GM19324 (cell line): ENCODE measurements around the gene KHDRBS2.

Experiments used
- ATAC-seq: cut with Tn5 transposase; IDR thresholded peaks from one replicate; pipeline ENCODE4 v1.9.1; 2021; ENCODE audit warnings: mild to moderate bottlenecking, moderate library complexity; ENCODE audit not compliant: unreplicated experiment, low FRiP score

Gene KHDRBS2

DNA sequence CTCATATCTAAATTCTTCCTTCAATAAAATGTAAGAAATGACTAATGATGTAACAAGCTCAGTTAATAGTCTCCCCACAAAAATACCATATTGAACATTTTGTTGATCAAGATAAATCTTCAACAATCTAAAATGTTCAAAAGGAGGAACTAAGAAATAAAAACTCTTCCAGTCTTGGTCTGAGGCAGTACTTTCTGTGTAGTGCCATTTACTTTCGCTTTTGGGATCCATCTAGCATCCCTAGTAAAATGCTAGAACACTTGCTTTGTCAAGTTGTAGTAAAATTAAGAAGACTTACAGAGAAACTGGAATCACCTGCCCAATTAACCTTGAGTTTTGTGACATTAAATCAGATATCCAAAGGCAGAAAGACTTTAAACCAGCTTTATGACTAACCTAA lies 246.4 kb downstream of the KHDRBS2 start:
- ATAC-seq: no peak

DNA sequence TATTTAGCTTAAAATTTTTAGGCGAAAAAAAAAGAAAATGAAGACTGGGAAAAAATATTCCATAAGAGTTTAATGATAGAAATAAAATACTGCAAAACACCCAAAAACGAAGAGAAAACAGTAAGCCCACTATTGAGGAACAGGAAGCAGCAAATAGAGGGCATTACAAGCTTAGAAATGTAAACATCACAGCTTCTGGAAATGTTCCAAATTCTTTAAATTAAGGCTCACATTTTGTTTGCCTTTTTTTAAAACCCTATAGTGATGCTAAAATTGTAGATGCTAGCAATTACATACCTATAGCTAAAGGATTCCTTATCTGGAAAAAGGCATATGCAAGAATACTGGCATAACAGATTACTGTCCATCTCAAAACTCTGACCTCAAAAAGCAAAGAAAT lies 248.6 kb downstream of the KHDRBS2 start:
- no peak for ATAC-seq

DNA sequence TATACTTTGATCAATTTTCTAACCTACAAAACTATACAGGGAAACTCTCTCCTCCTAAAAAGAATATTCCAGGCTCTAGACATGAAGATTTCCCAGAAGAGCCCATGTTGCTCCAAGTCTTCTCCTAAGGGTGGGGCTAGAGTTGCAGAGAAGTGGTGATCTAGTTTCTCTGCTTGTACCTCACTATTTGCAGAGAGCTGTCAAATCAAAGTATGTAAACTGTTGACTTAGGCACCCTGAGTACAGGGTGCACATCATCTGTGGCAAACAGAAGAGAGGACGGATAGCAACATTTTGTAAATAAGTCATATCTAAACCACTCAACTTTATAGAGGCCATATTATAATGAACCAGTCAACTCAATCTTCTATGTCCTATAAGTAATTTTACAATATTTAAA lies 250.1 kb downstream of the KHDRBS2 start:
- no peak for ATAC-seq

DNA sequence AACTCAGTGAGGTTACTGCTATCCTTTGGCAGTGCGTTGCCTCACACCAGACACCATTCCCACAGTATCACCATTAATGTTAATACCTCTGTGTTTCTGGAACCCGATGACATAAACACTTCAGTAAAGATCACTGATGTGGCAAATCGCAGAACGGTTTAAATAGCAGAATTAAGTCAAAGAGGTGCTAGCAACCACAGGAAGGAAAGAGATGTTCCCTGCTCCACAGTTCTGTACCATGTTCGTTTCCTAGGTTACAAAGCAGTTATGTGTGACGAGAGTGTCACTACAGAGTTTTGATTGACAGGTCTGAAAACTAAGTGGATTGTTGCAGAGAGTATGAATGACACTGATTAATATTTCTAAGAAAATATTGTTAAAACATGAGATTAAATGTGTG lies 272.3 kb downstream of the KHDRBS2 start:
- ATAC-seq: no peak

DNA sequence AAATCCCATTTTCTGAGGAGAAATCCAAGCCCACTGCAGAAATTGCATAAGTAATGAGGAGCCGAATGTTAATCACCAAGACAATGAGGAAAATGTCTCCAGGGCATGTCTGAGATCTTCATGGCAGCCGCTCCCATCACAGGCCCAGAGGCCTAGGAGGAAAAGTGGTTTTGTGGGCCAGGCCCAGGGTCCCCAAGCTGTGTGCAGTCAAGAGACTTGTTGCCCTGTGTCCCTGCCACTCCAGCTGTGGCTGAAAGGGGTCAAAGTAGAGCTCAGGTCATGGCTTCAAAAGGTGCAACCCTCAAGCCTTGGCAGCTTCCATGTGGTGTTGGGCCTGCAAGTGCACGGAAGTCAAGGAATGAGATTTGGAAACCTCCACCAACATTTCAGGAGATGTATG lies 276.6 kb downstream of the KHDRBS2 start:
- ATAC-seq: no peak

DNA sequence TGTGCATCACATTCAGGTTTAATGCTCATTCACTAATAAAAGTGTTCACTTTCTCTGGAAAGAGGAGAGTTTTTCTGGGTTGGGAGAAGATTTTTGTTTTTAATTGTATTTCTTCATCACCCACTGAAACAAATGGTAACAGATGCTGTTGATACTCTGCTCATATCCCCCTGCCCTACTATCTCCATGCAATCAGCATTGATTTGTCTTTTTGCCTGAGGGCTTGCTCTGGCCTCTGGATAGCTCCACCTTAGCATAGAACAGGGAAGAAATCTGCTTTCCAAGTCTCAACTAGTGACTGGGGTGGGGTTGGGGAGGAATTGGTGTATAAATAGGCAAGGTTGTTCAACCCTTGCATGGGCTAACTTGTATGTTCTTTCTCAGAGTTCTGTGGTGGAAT lies 296.4 kb downstream of the KHDRBS2 start:
- ATAC-seq: no peak

DNA sequence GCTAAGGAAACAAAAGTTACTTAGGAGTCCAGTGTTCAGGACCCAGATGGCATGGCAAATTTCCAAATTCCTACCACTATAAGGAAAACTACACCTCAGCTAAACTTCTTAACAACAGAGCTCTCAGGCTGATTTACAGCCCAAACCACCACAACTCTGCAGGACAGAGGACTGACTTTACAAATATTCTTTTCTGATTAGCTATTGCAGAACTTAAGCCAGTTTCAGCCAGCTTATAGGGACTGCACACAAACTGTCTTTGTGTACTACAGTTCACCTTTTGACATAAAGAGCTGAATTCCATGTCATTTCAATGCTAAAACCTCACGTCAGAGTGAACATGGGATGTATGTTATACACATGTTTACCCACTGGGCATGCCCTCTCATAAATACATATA lies 305.4 kb downstream of the KHDRBS2 start:
- ATAC-seq: no peak

DNA sequence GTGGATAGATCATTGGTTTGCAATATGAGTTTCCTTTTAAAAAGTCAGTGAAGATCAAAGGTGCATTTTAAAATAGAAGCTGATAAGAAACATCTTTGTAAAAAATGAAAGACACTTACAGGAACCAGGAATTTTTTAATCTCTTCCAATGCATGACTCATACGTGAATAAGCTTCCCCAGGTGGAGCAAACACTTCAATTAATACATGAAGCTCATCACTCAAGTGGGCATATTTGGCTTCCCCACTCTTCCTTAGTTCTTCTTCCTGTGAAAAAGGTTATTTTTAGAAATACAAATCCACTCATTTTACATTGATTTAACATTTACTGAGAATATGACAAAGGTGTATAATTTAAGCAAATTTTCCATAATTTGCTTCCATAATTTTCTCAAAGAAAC lies 308.1 kb downstream of the KHDRBS2 start:
- ATAC-seq: no peak

DNA sequence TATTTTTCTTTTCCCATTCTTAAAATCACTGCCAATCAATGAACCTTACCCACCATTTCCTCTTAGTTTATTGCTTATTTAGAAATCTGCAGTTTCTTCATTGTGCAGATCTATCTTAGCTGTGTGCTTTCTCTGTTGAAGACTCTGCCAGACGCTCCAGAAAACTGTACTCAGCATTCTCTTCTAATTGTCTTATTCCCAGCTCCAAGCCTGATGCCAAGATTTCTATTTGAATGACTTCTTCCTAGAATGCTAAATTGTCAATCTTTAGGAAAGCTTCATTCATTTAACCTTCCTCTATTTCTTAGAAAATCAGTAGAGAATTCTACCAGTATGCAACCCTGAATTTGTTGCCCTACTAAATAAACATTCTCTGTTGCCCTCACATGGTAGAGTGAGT lies 308.9 kb downstream of the KHDRBS2 start:
- ATAC-seq: no peak

DNA sequence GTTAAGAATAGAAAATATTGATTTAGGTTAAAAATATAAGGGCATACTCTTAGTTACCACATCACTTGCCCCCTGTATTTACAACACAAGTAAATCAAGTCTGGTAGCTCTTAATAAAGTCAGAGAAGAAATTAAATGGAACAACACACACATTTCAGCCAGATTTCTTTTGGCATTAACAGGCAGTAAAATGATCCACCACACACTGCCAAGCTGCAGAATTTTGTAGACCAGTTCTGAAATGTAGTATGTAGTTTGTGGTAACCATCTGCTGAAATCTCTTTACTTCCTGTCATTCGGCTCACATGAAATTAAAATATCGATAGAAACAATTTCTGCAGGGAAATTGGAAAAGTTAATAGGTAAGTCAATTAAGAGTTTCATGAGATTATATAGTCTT lies 326.8 kb downstream of the KHDRBS2 start:
- no peak for ATAC-seq

DNA sequence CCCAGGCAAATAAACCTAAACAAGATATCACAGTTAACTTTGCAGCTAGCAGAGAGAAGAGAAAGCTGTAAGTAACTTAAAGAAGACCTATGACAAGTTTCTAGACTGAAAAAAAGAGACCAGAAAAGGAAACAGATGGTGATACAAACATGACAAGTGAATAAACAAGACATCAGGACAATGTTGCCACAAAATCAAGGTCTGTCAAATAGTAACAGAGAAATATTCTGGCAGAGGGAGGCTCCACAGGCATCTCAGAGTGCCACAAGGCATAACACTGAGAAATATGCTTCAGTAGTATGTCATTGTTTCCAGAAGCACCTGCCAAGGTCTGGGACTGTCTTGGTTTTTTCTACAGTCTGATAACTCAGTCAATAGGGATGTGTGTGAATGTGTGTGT lies 332.2 kb downstream of the KHDRBS2 start:
- ATAC-seq: no peak

DNA sequence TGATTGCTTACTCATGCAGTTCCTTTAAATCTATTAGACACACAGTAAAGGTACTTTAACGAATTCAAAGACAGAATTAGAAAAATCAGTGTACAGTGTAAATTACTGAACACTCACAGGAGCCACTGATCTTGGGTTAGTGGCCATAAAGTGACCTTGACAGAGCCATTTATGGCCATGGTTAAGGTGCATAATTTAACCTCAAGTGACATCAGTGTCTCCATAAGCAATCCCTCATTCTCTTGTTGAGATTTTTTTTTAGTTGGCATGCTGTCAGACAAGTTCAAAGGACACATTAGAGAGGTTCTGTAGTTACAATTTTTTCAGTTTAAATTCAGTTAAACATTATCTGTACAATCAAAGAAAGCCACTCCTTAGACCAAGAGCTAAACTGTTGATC lies 334.4 kb downstream of the KHDRBS2 start:
- ATAC-seq: no peak

DNA sequence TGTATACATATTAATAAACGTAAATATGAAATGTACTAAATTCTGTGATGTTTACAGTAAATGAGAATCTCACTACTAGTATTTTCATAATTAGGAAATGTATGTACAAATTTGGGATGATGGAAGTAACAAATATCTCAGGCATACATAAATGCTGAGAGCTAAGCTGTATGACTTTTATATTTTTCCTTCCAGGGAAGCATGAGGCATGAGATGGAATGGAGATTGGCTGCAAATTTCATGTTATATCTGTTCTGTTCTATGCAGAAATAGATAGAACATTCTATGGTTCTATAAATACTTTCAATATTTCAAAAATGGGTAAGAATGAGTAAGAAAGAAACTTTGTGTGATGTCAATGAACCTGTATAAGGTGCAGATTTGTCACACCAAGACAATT lies 335.2 kb downstream of the KHDRBS2 start:
- no peak for ATAC-seq

DNA sequence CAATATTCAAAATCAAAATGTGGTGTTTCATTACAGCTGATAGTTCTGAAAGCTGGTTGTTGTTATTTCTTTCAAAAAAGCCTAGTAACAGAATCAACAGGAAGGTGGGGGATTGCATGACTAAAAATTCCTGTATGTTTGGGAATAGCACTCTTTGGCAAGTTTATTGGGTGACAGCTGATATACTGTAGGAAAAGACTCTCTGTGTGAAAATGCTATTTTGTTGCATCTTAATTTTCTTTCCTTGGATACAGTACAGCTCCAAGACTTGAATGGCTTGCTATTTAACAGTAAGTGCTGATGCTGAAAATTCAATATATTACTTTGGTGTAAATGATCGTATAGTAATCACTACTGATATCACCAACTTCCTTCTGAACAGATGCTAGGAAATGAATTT lies 336.1 kb downstream of the KHDRBS2 start:
- ATAC-seq: no peak

DNA sequence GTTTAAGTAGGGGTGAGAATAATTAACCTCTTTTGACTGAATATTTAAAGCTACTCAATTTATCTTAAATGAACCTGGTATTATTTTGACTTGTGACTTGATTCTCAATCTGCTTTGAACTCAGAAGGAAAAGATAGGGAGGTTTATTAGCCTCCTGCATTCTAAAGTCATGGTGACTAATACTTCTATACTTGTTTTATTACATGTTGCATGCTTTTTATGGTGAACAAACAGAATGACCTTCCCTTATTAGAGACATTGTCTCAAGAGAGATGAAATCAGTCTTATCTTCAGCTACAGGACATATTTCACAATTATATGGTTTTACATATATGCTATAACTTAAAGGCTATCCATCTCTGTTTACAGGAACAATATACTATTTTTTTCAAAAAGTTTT lies 336.9 kb downstream of the KHDRBS2 start:
- no peak for ATAC-seq

DNA sequence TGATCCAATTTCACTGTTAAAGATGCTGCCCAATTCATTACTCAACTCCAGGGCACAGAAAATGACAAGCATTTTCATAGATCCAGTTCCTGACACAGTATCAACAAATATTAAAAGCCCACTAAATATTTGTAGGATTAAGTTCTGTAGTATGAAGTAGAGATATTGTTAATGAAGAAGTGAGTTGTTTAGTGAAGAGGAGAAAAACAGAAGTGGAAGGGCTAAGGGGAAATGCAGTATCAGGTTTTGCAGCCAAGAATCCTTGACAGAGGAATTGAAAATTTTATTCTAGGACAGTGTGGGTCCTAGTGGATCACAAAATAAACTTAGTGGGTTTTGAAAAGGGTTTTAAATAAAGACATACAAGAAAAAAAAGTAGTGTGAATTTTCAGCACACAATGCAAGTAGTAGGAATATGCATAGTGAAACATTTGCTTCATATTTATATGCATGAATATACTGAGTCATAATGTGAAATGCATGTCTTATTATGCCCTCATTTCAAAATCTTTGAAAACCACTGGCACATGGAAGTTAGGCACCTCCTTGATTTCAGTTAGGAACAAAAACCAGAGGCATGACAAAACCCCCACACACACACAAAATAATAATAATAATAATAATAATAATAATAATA lies 338.6 kb downstream of the KHDRBS2 start:
- ATAC-seq: no peak

DNA sequence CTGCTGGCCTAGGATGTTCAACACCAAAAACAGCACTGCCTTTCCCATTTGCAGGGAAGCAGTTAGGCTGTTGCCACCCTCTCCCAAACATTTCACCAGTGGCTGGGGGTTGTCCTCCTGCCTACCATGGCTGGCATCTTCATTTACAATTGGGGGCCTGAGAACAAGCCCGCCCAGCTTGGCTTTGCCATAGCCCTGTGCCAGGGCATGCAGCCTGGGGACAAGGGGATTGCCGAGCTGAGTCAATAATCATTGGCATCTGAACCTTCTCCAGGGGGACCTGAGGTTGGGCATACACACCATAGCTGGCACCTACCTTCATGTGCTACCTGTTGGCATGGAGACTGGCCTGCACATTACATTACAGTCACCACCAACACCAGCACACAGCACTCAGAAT lies 345.1 kb downstream of the KHDRBS2 start:
- ATAC-seq: no peak

DNA sequence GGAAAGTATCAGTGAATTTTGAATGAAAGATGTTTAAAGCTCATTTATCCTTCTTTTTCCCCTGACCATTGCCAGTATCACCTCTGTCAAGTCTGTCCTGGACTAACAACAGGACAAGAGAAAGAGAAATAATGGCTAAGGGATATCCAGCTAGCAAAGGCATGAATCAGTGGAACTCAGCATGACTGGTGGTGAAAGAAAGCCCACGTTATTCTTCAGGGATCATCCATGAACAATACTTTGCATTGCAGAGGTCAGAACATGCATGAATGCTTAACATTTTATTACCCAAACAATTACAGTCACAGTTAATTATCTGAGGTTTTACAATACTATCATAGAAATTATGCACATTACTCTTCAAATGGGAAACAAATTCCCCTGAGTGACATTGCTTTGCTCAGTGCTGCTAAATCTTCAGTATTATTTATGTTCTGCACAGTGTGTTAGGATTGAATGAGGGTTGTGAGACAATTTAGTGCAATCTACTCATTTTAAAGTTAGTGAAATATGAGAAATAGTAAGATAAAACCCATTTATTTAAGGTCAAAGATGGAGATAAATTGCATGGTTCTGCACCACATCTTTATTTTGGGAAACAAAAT lies 350.7 kb downstream of the KHDRBS2 start:
- no peak for ATAC-seq

DNA sequence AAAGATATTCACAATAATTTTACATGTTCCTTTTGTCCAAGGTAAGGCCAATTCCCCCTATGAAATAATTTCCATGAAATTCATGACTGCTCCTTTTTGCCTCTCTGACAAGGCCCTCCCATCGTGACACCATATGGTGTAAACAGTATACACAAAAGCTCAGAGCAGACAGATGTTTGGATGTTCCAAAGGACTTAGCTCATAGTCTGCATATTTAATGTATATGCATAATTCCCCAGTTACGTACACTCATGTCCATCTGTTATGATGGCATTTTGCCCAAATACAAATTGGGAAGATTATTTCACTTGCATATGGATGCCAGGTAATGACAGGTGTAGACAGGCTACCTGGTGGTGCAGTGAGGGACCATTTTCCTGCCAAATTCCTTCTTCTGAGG lies 376.5 kb downstream of the KHDRBS2 start:
- no peak for ATAC-seq

DNA sequence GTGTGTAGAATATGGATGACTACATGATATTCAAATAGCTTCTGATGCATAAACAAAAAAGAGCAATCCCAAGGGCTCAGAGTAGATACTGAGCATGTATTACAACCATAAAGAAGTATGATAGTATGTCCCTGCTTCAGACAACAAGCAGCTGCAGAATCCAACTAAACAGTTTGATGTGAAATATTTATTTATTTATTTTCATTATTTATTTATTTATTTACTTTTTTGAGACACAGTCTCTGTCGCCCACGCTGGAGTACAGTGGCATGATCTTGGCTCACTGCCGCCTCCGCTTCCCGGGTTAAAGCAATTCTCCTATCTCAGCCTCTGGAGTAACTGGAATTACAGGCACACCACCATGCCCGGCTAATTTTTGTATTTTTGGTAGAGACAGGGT lies 384.3 kb downstream of the KHDRBS2 start:
- no peak for ATAC-seq

DNA sequence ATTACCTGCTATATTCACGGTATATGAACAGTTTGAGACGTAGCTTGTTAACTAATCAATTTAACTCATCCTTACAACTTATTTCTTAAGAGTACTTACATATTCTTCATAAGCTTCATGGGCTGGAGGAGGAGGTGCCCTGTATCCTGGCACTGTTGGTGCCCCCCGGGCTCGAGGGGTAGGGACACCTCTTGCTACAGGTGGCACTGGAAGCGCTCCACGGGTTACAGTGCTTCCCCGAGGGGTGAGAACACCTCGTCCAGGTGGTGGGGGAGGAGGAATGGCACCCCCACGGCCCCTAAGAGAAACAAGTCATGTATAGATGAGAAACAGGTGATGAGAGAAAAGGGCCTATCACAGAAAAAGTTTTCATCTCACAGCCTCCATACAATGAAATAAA lies 391.5 kb downstream of the KHDRBS2 start:
- ATAC-seq: no peak

DNA sequence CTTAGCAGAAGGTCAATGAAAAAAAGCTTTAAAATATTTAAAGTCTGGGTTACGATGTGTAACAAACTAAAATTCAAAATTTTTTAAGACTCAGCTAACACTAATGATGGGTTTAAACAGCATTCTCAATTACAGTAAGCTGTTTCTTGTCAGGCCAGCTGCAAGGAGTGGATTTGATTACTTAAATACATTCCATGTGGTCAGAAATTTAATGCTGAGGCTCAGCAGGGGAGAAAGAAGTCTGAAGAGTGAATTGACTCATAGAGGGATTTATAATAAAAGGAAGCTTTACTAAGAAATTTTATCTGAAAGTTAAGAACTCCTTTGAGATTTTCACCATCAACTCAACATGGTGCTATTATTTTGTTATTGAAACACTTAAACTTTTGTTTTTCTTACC lies 398.6 kb downstream of the KHDRBS2 start:
- no peak for ATAC-seq
